Natural killer cell treated with Interleukin-12 subunit alpha and Interleukin-12 subunit beta and Interleukin-15 and Interleukin-18, amount 100 ng/mL, for 72 hours (primary cell): Measurements from ENCODE around the gene PODNL1. TPM values are rescaled to one million over a fixed set of nuclear protein-coding genes. Genes with fewer than 3 reads are reported as not detected.

Experiments used
- ATAC-seq, 2 donors: fragments of 150-1000 bp; cut with Tn5 transposase in 1 of 2; sonication (Bioruptor Pico), chemical (Tn5 transposase) in 1 of 2; 2 replicates each; pipeline ENCODE4 v1.10.0; 2021
- DNase-seq: peaks from one replicate; pipeline ENCODE4 v3.0.0; 2022; ENCODE audit warnings: low spot score
- H3K27ac Mint-ChIP-seq, 2 donors: 1 replicate in 1 of 2; 2 replicates in 1 of 2; pipeline ENCODE4 v1.8.0; 2022; ENCODE audit warnings: mixed read lengths in 2 of 2, mild to moderate bottlenecking in 1 of 2, moderate library complexity in 1 of 2
- H3K27me3 Mint-ChIP-seq, 2 donors: 1 replicate in 1 of 2; 2 replicates in 1 of 2; pipeline ENCODE4 v1.8.0; 2022; ENCODE audit warnings: mixed read lengths in 2 of 2
- H3K36me3 Mint-ChIP-seq: one replicate; pipeline ENCODE4 v1.8.0; 2022; ENCODE audit warnings: mixed read lengths
- H3K4me1 Mint-ChIP-seq, 2 donors: 1 replicate in 1 of 2; 2 replicates in 1 of 2; pipeline ENCODE4 v1.8.0; 2022; ENCODE audit warnings: low read depth in 2 of 2, mixed read lengths in 2 of 2, mild to moderate bottlenecking in 1 of 2
- H3K4me3 Mint-ChIP-seq: one replicate; pipeline ENCODE4 v1.8.0; 2022; ENCODE audit warnings: mixed read lengths
- H3K9me3 Mint-ChIP-seq: 2 replicates; pipeline ENCODE4 v1.8.0; 2022; ENCODE audit warnings: mixed read lengths
- total RNA-seq, 2 donors: library from RNA; stranded (reverse); gene quantifications; one replicate each; pipeline ENCODE4 v1.2.3, GENCODE V29; 2022

PODNL1 gene
- total RNA-seq, 2 donors from 2014 or later, result 0.70 TPM; not detected in 1

DNA sequence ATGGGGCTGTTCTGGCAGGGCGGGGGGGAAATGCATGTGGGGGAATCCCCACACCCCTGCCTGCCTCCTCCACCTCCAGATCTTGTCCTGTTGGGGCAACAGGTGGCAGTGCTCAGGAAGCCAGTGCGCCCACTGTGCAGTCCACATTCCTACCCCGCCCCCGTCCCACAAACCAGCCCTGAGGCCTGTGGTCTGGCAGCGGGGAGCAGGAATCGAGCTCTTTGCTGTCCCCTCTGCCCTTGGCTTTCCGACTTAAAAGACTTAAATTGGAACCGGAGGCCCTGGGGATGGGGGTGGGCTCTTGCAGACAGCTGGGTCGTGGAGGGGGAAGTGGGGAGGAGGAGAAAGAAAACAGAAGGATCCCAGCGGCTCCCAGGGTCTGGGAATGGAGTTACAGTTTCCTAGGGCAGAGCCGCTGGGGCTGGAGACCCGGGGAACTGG lies 56.9 kb downstream of the PODNL1 start:
- Mint-ChIP-seq H3K27me3 (no peaks in the 10 kb centered on the region), H3K4me1 (peaks cover 30 to 31% of the 10 kb centered on the region in 2 donors), H3K9me3 (no peaks in the 10 kb centered on the region), H3K36me3 (no peaks in the 10 kb centered on the region), H3K4me3 (peak overlapping the region; percentile 38), H3K27ac (peak overlapping the region; percentile 43 to 70)
- DNase-seq, result no peak
- ATAC-seq, result no peak

Other genes with a start within 250 kb of the PODNL1 start
- gene MRI1, start 173.9 kb downstream of the PODNL1 start, total RNA-seq, result 10 to 100 TPM; 29.1 to 70.0 TPM
- gene C19orf53, start 164.0 kb downstream of the PODNL1 start, total RNA-seq, result 10 to 100 TPM; 53.0 to 83.6 TPM
- gene ZSWIM4, start 143.0 kb downstream of the PODNL1 start, total RNA-seq, result 1 to 10 TPM; 8.3 to 9.7 TPM
- under 1 TPM in 1 of 2 donors, not detected in 1; 0.95 TPM for gene NANOS3, start 61.3 kb downstream of the PODNL1 start, total RNA-seq
- 1 to 10 TPM; 3.7 to 4.0 TPM for gene BRME1, start 32.3 kb downstream of the PODNL1 start, total RNA-seq
- gene CC2D1A, start 32.2 kb downstream of the PODNL1 start, total RNA-seq, result 10 to 100 TPM; 33.2 to 41.3 TPM
- gene DCAF15, start 14.1 kb upstream of the PODNL1 start, total RNA-seq, result 100 to 1,000 TPM in 1 of 2 donors, 10 to 100 TPM in 1; 62.0 to 107 TPM
- 10 to 100 TPM; 13.4 to 16.4 TPM for gene RFX1, start 67.9 kb upstream of the PODNL1 start, total RNA-seq
- not detected for gene RLN3, start 89.7 kb upstream of the PODNL1 start, total RNA-seq
- 10 to 100 TPM; 34.9 to 44.0 TPM for gene IL27RA, start 93.3 kb upstream of the PODNL1 start, total RNA-seq
- gene PALM3, start 123.7 kb upstream of the PODNL1 start, total RNA-seq, result not detected
- under 1 TPM; 0.31 to 0.59 TPM for gene MISP3, start 134.4 kb upstream of the PODNL1 start, total RNA-seq
- gene C19orf67, start 147.4 kb upstream of the PODNL1 start, total RNA-seq, result not detected
- 10 to 100 TPM; 45.5 to 54.6 TPM for gene SAMD1, start 152.3 kb upstream of the PODNL1 start, total RNA-seq
- gene PRKACA, start 179.3 kb upstream of the PODNL1 start, total RNA-seq, result 10 to 100 TPM; 61.6 to 80.0 TPM
- gene ASF1B, start 198.2 kb upstream of the PODNL1 start, total RNA-seq, result 10 to 100 TPM; 48.2 to 89.3 TPM